ENCODE measurements around the gene TCEAL4. TPM values are rescaled to one million over a fixed set of nuclear protein-coding genes. Genes with fewer than 3 reads are reported as not detected.

The TCEAL4 gene
- total RNA-seq, 2 donors from 2014 or later: 75.3 to 78.0 TPM

GRCh38 chrX:103539695-103540094, 45.6 kb upstream of the TCEAL4 start:
- Histone ChIP-seq H3K27ac (no peak overlapping the region), H3K4me1 (no peaks in the 10 kb centered on the region), H3K9me3 (no peaks in the 10 kb centered on the region), H3K27me3 (no peaks in the 10 kb centered on the region), H3K4me3 (no peak overlapping the region), H3K36me3 (no peaks in the 10 kb centered on the region)
- TF ChIP-seq CTCF (IDR thresholded peaks at IDR 0.05): no peak
- no peak for DNase-seq (ENCODE audit: low spot score)

- H3K4me3 ChIP-seq: no peak overlapping the region
- no peak for TF ChIP-seq CTCF (IDR thresholded peaks at IDR 0.05)
- H3K27ac ChIP-seq: no peak overlapping the region
- no peaks in the 10 kb centered on the region for H3K27me3 ChIP-seq
- no peaks in the 10 kb centered on the region for H3K9me3 ChIP-seq
- DNase-seq (ENCODE audit: low spot score): no peak
- no peaks in the 10 kb centered on the region for H3K4me1 ChIP-seq
- no peaks in the 10 kb centered on the region for H3K36me3 ChIP-seq
Observed at GRCh38 chrX:103540145-103540544, 45.2 kb upstream of the TCEAL4 start.

GRCh38 chrX:103549916-103550315, 35.4 kb upstream of the TCEAL4 start:
- H3K27me3 ChIP-seq: no peaks in the 10 kb centered on the region
- H3K4me3 ChIP-seq: no peak overlapping the region
- peaks cover 0 to 11% of the 10 kb centered on the region in 2 donors for H3K9me3 ChIP-seq
- DNase-seq (ENCODE audit: low spot score): no peak
- no peak for TF ChIP-seq CTCF (IDR thresholded peaks at IDR 0.05)
- no peak overlapping the region for H3K27ac ChIP-seq
- no peaks in the 10 kb centered on the region for H3K36me3 ChIP-seq
- H3K4me1 ChIP-seq: no peaks in the 10 kb centered on the region

GRCh38 chrX:103550415-103551051, 34.8 kb upstream of the TCEAL4 start:
- Histone ChIP-seq H3K27ac (no peak overlapping the region), H3K4me1 (no peaks in the 10 kb centered on the region), H3K9me3 (peaks cover 0 to 11% of the 10 kb centered on the region in 2 donors), H3K27me3 (no peaks in the 10 kb centered on the region), H3K36me3 (no peaks in the 10 kb centered on the region), H3K4me3 (no peak overlapping the region)
- TF ChIP-seq CTCF (IDR thresholded peaks at IDR 0.05): no peak
- DNase-seq (ENCODE audit: low spot score): no peak

- Histone ChIP-seq H3K27me3 (no peaks in the 10 kb centered on the region), H3K27ac (no peak overlapping the region), H3K36me3 (no peaks in the 10 kb centered on the region), H3K4me3 (no peak overlapping the region), H3K4me1 (no peaks in the 10 kb centered on the region), H3K9me3 (peaks cover 0 to 2% of the 10 kb centered on the region in 2 donors)
- no peak for TF ChIP-seq CTCF (IDR thresholded peaks at IDR 0.05)
- no peak for DNase-seq (ENCODE audit: low spot score)
Observed at GRCh38 chrX:103552236-103552635, 33.1 kb upstream of the TCEAL4 start.

All from right atrium auricular region (tissue), 2 donors.